Endothelial cell of umbilical vein (primary cell): ENCODE data around the gene DYNC2H1. TPM values are rescaled to one million over a fixed set of nuclear protein-coding genes. Genes with fewer than 3 reads are reported as not detected.

Source experiments
- BruUV-seq: library from RNA; stranded (reverse); fragments of 400-500 nt; replicated peaks from 2 replicates; lab custom pipeline; 2021; lab: Mats Ljungman, UMichigan
- CTCF ChIA-PET: fragments of 300-600, 350-600 bp; sonication (Branson Sonifier 250); formaldehyde crosslinking; loops from one replicate; lab custom pipeline; 2021; ENCODE audit warnings: antibody characterized with exemption, inconsistent platforms; lab: Charles Lee
- POLR2A ChIA-PET: fragments of 300-600, 350-600 bp; sonication (Branson Sonifier 250); formaldehyde crosslinking; loops from one replicate; lab custom pipeline; 2021; ENCODE audit warnings: antibody characterized with exemption, inconsistent platforms; lab: Charles Lee
- DNase-seq: peaks from one replicate; pipeline ENCODE4 v3.0.0-alpha.2; 2011; ENCODE audit warnings: low read depth, low spot score
- FAIRE-seq: peaks from 2 replicates; lab custom pipeline; 2011; peaks lifted over from hg19 to GRCh38; lab: Jason Lieb, UNC
- H2AFZ ChIP-seq: 2 replicates; pipeline ENCODE4 v1.6.0; 2012; ENCODE audit warnings: low read depth, low read length, control low read depth, inconsistent platforms
- H3K27ac ChIP-seq: 2 replicates; pipeline ENCODE4 v1.5.1; 2011; ENCODE audit warnings: low read depth, mild to moderate bottlenecking, control low read depth, low read length, moderate library complexity; ENCODE audit not compliant: insufficient read depth
- H3K27me3 ChIP-seq, 2 experiments: 2 replicates each; pipeline versions ENCODE4 v1.6.0 to v1.6.1; 2011; ENCODE audit warnings: low read length in 2 of 2, mixed read lengths in 1 of 2; ENCODE audit not compliant: control insufficient read depth in 2 of 2, insufficient read depth in 2 of 2
- H3K36me3 ChIP-seq, 2 experiments: 2 replicates in 1 of 2; 3 replicates in 1 of 2; pipeline ENCODE4 v1.5.1; 2011; ENCODE audit warnings: low read length in 2 of 2, mild to moderate bottlenecking in 1 of 2, moderate library complexity in 1 of 2; ENCODE audit not compliant: control insufficient read depth in 2 of 2, insufficient read depth in 2 of 2; ENCODE audit errors: extremely low read depth in 1 of 2
- H3K4me1 ChIP-seq: 3 replicates; pipeline ENCODE4 v1.5.1; 2011; ENCODE audit warnings: mild to moderate bottlenecking, low read length; ENCODE audit not compliant: control insufficient read depth, insufficient read depth; ENCODE audit errors: extremely low read depth
- H3K4me2 ChIP-seq: 2 replicates; pipeline ENCODE4 v1.6.1; 2011; ENCODE audit warnings: low read length, control low read depth, mixed read lengths; ENCODE audit not compliant: insufficient read depth
- H3K4me3 ChIP-seq, 3 experiments: fragments of 200-600 bp in 1 of 3; sonication (generic), shearing (Covaris generic) in 1 of 3; replicated peaks in 1 of 3; 2 replicates each; pipeline ENCODE4 v1.5.1; 2011 to 2016; ENCODE audit warnings: control low read depth in 3 of 3, low read length in 3 of 3, mild to moderate bottlenecking in 2 of 3, inconsistent platforms in 1 of 3, low read depth in 1 of 3, moderate library complexity in 1 of 3; ENCODE audit not compliant: insufficient read depth in 1 of 3
- H3K79me2 ChIP-seq: 2 replicates; pipeline ENCODE4 v1.6.0; 2012; ENCODE audit warnings: low read length, inconsistent platforms; ENCODE audit not compliant: control insufficient read depth, insufficient read depth
- H3K9ac ChIP-seq: replicated peaks from 2 replicates; pipeline ENCODE3; 2011; ENCODE audit warnings: low read length, control low read depth; ENCODE audit not compliant: insufficient read depth; ENCODE audit errors: extremely low read depth
- H3K9me1 ChIP-seq: replicated peaks from 3 replicates; pipeline ENCODE4 v1.6.0; 2011; ENCODE audit warnings: mild to moderate bottlenecking, low read length; ENCODE audit not compliant: control insufficient read depth, insufficient read depth; ENCODE audit errors: extremely low read depth
- H3K9me3 ChIP-seq: replicated peaks from 2 replicates; pipeline ENCODE4 v1.5.1; 2012; ENCODE audit warnings: low read length, inconsistent platforms; ENCODE audit not compliant: control insufficient read depth, insufficient read depth
- H4K20me1 ChIP-seq: replicated peaks from 2 replicates; pipeline ENCODE3; 2011; ENCODE audit warnings: mild to moderate bottlenecking, low read length; ENCODE audit not compliant: control insufficient read depth, insufficient read depth; ENCODE audit errors: extremely low read depth
- CTCF ChIP-seq, 2 donors: IDR thresholded peaks; 1 replicate in 1 of 2; 2 replicates in 1 of 2; pipeline ENCODE4 v1.5.1; 2011; ENCODE audit warnings: low read length in 2 of 2, mild to moderate bottlenecking in 2 of 2, moderate library complexity in 2 of 2, control low read depth in 1 of 2, inconsistent platforms in 1 of 2, low read depth in 1 of 2; ENCODE audit not compliant: insufficient read depth in 1 of 2; ENCODE audit errors: extremely low read depth in 1 of 2
- EZH2 ChIP-seq: IDR thresholded peaks from 2 replicates; pipeline ENCODE4 v1.6.1; 2012; ENCODE audit warnings: borderline replicate concordance, low read depth, mild to moderate bottlenecking, moderate library complexity, low read length, inconsistent platforms; ENCODE audit not compliant: severe bottlenecking
- FOS ChIP-seq: IDR thresholded peaks from 2 replicates; pipeline ENCODE4 v1.6.1; 2011; ENCODE audit warnings: mild to moderate bottlenecking, low read length, moderate library complexity, borderline replicate concordance; ENCODE audit not compliant: insufficient read depth
- GATA2 ChIP-seq: IDR thresholded peaks from 2 replicates; pipeline ENCODE4 v1.7.0; 2011; ENCODE audit warnings: low read depth, mild to moderate bottlenecking, moderate library complexity, mixed read lengths, low read length; ENCODE audit not compliant: insufficient read length, insufficient read depth
- JUN ChIP-seq: IDR thresholded peaks from 2 replicates; pipeline ENCODE4 v1.6.1; 2011; ENCODE audit warnings: borderline replicate concordance, low read depth; ENCODE audit not compliant: insufficient read length, insufficient read depth
- MYC ChIP-seq: IDR thresholded peaks from one replicate; pipeline ENCODE4 v1.6.1; 2011; ENCODE audit warnings: mild to moderate bottlenecking, low read depth, low read length
- POLR2A ChIP-seq: IDR thresholded peaks from 2 replicates; pipeline ENCODE4 v1.6.1; 2012; ENCODE audit warnings: low read depth, mild to moderate bottlenecking, control low read depth, low read length
- POLR2AphosphoS5 ChIP-seq: IDR thresholded peaks from 2 replicates; pipeline ENCODE4 v1.6.1; 2012; ENCODE audit warnings: low read depth, mild to moderate bottlenecking, control low read depth, low read length, moderate library complexity; ENCODE audit not compliant: insufficient read depth
- dilution Hi-C: fragments of 300-500 bp; cut with MboI; formaldehyde crosslinking; loops from one replicate; pipeline ENCODE4 v1.15.0; 2019; ENCODE audit warnings: low sequenced_read_pairs; ENCODE audit not compliant: extremely low pct_ligation_motif_present
- intact Hi-C: fragments of 100-400 bp; cut with micrococcal nuclease; formaldehyde crosslinking; loops from one replicate; pipeline ENCODE4 v1.10.0; 2022
- polyA plus RNA-seq, 4 experiments: library from polyadenylated mRNA; depleted of rRNA in 3 of 4; stranded (reverse) in 3 of 4; unstranded in 1 of 4; fragments of >200 nt; gene quantifications; 2 replicates each; pipeline versions ENCODE4 v1.2.1 to v1.2.3, GENCODE V29; 2011 to 2012; ENCODE audit warnings: missing spikeins in 1 of 4
- total RNA-seq: library from RNA; stranded (reverse); gene quantifications from 2 replicates; pipeline ENCODE4 v1.2.3, GENCODE V29; 2021
- TF ChIP-seq, protein P1 (sequence below): IDR thresholded peaks from 2 replicates; pipeline ENCODE4 v1.6.1; 2011; ENCODE audit not compliant: insufficient read depth, insufficient read length

DYNC2H1 gene
- total and polyA plus RNA-seq, 2 donors (not counting 3 experiments of a cell fraction or from before 2014, with no cell fraction given), result 1.9 to 4.2 TPM

GRCh38 chr11:103370076-103370475 is 260.9 kb downstream of the DYNC2H1 start:
- Histone ChIP-seq H3K79me2 (no peaks in the 10 kb centered on the region), H3K9ac (no peak overlapping the region), H3K9me3 (no peaks in the 10 kb centered on the region), H3K9me1 (no peaks in the 10 kb centered on the region), H4K20me1 (no peaks in the 10 kb centered on the region), H3K4me2 (no peak overlapping the region), H3K4me1 (no peaks in the 10 kb centered on the region), H2AFZ (no peak overlapping the region), H3K27ac (no peak overlapping the region), H3K27me3 (no peaks in the 10 kb centered on the region), H3K4me3 (no peak overlapping the region), H3K36me3 (no peaks in the 10 kb centered on the region)
- DNase-seq, result no peak
- ChIA-PET POLR2A (no interaction called here), CTCF (interaction anchor here (0.6 kb wide), 1 partner anchor 1200 kb away, joined by 4 read pairs; no protein-coding TSS in a partner anchor)
- no TSS peak for BruUV-seq
- no peak for FAIRE-seq
- dilution Hi-C loops (no loop called here), intact Hi-C loops (no loop called here)
- no peak for TF ChIP-seq POLR2A
- TF ChIP-seq EZH2, result no peak
- TF ChIP-seq JUN, result no peak
- no peak for TF ChIP-seq MYC
- TF ChIP-seq GATA2, result no peak
- TF ChIP-seq CTCF (IDR thresholded peaks at IDR 0.05; ENCODE audit: extremely low read depth in 1 of 2, insufficient read depth in 1 of 2, low read depth in 1 of 2, low read length in 2 of 2), result no peak
- TF ChIP-seq POLR2AphosphoS5, result no peak
- TF ChIP-seq FOS, result no peak
- TF ChIP-seq, protein P1, sequence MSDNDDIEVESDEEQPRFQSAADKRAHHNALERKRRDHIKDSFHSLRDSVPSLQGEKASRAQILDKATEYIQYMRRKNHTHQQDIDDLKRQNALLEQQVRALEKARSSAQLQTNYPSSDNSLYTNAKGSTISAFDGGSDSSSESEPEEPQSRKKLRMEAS, result no peak
